Cardiac muscle cell (in vitro differentiated cells and primary cell): ENCODE data around the gene KAT14. TPM values are rescaled to one million over a fixed set of nuclear protein-coding genes. Genes with fewer than 3 reads are reported as not detected.
"Not testable (repeated sequence)": the region's sequence is repeated elsewhere in the genome, so short reads cannot be mapped to it uniquely, and the experiment has no call there.

Source experiments
- DNase-seq, 2 donors: peaks; one replicate each; pipeline versions ENCODE4 v3.0.0 to v3.0.0-alpha.2; 2010 to 2017; ENCODE audit warnings: low read depth in 1 of 2, low spot score in 1 of 2
- H3K27ac ChIP-seq: fragments of 200-600 bp; sonication (generic); 2 replicates; pipeline ENCODE4 v1.5.1; 2016
- H3K27me3 ChIP-seq: fragments of 200-600 bp; sonication (generic); 2 replicates; pipeline ENCODE4 v1.6.0; 2016; ENCODE audit warnings: control low read depth
- H3K36me3 ChIP-seq: fragments of 200-600 bp; sonication (generic); 2 replicates; pipeline ENCODE4 v1.5.1; 2016; ENCODE audit warnings: control low read depth
- H3K4me1 ChIP-seq: fragments of 200-600 bp; sonication (generic); 2 replicates; pipeline ENCODE4 v1.8.1; 2017; ENCODE audit warnings: low read depth, mild to moderate bottlenecking, mixed run types
- H3K4me3 ChIP-seq: fragments of 200-600 bp; sonication (generic); 2 replicates; pipeline ENCODE4 v1.5.1; 2016; ENCODE audit warnings: mild to moderate bottlenecking
- H3K9me3 ChIP-seq: fragments of 200-600 bp; sonication (generic); 2 replicates; pipeline ENCODE4 v1.5.1; 2017; ENCODE audit warnings: low read depth, mild to moderate bottlenecking, control low read depth
- CTCF ChIP-seq: IDR thresholded peaks from 2 replicates; pipeline ENCODE4 v1.5.1; 2012; ENCODE audit warnings: low read depth, mild to moderate bottlenecking, low read length
- polyA plus RNA-seq: library from polyadenylated mRNA; unstranded; fragments of >200 nt; fragmentation: Nextera tagmentation; extraction: Ambion mirVana; gene quantifications from 2 replicates; pipeline ENCODE4 v1.2.1, GENCODE V29; 2016
- total RNA-seq: library from RNA; depleted of rRNA; stranded (reverse); fragments of >200 nt; gene quantifications from 2 replicates; pipeline ENCODE4 v1.2.3, GENCODE V29; 2016

Gene KAT14, protein sequence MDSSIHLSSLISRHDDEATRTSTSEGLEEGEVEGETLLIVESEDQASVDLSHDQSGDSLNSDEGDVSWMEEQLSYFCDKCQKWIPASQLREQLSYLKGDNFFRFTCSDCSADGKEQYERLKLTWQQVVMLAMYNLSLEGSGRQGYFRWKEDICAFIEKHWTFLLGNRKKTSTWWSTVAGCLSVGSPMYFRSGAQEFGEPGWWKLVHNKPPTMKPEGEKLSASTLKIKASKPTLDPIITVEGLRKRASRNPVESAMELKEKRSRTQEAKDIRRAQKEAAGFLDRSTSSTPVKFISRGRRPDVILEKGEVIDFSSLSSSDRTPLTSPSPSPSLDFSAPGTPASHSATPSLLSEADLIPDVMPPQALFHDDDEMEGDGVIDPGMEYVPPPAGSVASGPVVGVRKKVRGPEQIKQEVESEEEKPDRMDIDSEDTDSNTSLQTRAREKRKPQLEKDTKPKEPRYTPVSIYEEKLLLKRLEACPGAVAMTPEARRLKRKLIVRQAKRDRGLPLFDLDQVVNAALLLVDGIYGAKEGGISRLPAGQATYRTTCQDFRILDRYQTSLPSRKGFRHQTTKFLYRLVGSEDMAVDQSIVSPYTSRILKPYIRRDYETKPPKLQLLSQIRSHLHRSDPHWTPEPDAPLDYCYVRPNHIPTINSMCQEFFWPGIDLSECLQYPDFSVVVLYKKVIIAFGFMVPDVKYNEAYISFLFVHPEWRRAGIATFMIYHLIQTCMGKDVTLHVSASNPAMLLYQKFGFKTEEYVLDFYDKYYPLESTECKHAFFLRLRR
- 19.2 and 23.5 TPM in 2 replicates for total RNA-seq
- 19.8 and 24.7 TPM in 2 replicates for polyA plus RNA-seq

- Histone ChIP-seq H3K27me3 (no peaks in the 10 kb centered on the region), H3K9me3 (no peaks in the 10 kb centered on the region), H3K4me1 (peaks cover 7% of the 10 kb centered on the region), H3K36me3 (no peaks in the 10 kb centered on the region), H3K27ac (peak within 1 kb of the TSS; percentile 89), H3K4me3 (peak within 1 kb of the TSS; percentile 88)
- no peak for TF ChIP-seq CTCF
- DNase-seq: peak; percentile 94 to 96
Observed at GRCh38 chr20:18137412-18138265, at the start of gene KAT14, which contains the start of gene PET117. TSS of gene KAT14 (plus strand) at chr20:18137863. CDS start at chr20:18142661, 4,798 bp downstream. TSS of gene PET117 (plus strand) at chr20:18137863. CDS start at chr20:18137956, 93 bp downstream.

DNA sequence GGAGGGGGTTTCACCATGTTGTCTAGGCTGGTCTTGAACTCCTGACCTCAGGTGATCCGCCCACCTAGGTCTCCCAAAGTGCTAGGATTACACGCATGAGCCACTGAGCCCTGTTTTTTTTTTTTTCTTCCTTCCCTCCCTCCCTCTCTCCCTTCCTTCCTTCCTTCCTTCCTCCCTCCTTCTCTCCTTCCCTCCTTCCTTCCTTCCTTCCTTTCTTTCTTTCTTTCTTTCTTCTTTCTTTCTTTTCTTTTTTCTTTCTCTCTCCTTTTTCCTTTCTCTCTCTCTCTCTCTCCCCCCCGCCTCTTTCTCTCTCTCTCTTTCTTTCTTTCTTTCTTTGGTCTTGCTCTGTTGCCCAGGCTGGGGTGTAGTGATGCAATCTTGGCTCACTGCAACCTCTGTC lies 49.4 kb upstream of the KAT14 start:
- H3K27me3 ChIP-seq, H3K27ac ChIP-seq, H3K9me3 ChIP-seq, H3K4me1 ChIP-seq, DNase-seq, H3K36me3 ChIP-seq, H3K4me3 ChIP-seq: not testable (repeated sequence)

GRCh38 chr20:18088841-18089240 lies 48.8 kb upstream of the KAT14 start:
- not testable (repeated sequence) for H3K27me3 ChIP-seq, H3K9me3 ChIP-seq, H3K4me3 ChIP-seq

GRCh38 chr20:18090044-18090443 lies 47.6 kb upstream of the KAT14 start:
- no peak overlapping the region for H3K27ac ChIP-seq
- H3K27me3 ChIP-seq: no peaks in the 10 kb centered on the region
- no peaks in the 10 kb centered on the region for H3K4me1 ChIP-seq
- H3K9me3 ChIP-seq: no peaks in the 10 kb centered on the region
- no peaks in the 10 kb centered on the region for H3K36me3 ChIP-seq
- no peak for DNase-seq
- no peak for TF ChIP-seq CTCF
- H3K4me3 ChIP-seq: no peak overlapping the region

More at GRCh38 chr20:18088841-18089240, 48.8 kb upstream of the KAT14 start:
- not testable (repeated sequence) for DNase-seq, H3K27ac ChIP-seq, H3K36me3 ChIP-seq, H3K4me1 ChIP-seq

- Histone ChIP-seq H3K36me3 (no peaks in the 10 kb centered on the region), H3K27ac (no peak overlapping the region), H3K9me3 (no peaks in the 10 kb centered on the region), H3K4me1 (no peaks in the 10 kb centered on the region), H3K27me3 (no peaks in the 10 kb centered on the region), H3K4me3 (no peak overlapping the region)
- no peak for TF ChIP-seq CTCF
- DNase-seq: no peak
Observed at GRCh38 chr20:18090477-18090876, 47.2 kb upstream of the KAT14 start.

- TF ChIP-seq CTCF: no peak
- no peaks in the 10 kb centered on the region for H3K36me3 ChIP-seq
- peak in 1 of 2 donors; percentile 2 for DNase-seq
- H3K4me3 ChIP-seq: no peak overlapping the region
- no peak overlapping the region for H3K27ac ChIP-seq
- H3K4me1 ChIP-seq: no peaks in the 10 kb centered on the region
- H3K27me3 ChIP-seq: no peaks in the 10 kb centered on the region
- no peaks in the 10 kb centered on the region for H3K9me3 ChIP-seq
Observed at GRCh38 chr20:18091623-18092022, 46.0 kb upstream of the KAT14 start.
